ENCODE results near the gene UBE2R2. TPM values are rescaled to one million over a fixed set of nuclear protein-coding genes. Genes with fewer than 3 reads are reported as not detected.
"Not testable (repeated sequence)": the region's sequence is repeated elsewhere in the genome, so short reads cannot be mapped to it uniquely, and the experiment has no call there.

Gene UBE2R2
- total and polyA plus RNA-seq, 10 of the 15 experiments (the other 5 are each of a cell fraction or from before 2014, with no cell fraction given) = 7.2 to 32.8 (median 17.2) TPM

- POLR2A ChIA-PET; CTCF ChIA-PET; RAD21 ChIA-PET (ENCODE audit: unreplicated experiment): not testable (repeated sequence)
Measured at GRCh38 chr9:33773135-33773534, 43.8 kb upstream of the UBE2R2 start.

GRCh38 chr9:33774074-33774659, 42.8 kb upstream of the UBE2R2 start:
- H3K79me2 ChIP-seq (ENCODE audit: control insufficient read depth, insufficient read depth, low read length); CTCF ChIA-PET; H3K4me2 ChIP-seq (ENCODE audit: control insufficient read depth, insufficient read depth); H3K27me3 ChIP-seq (replicated peaks in 1 of 2; ENCODE audit: control insufficient read depth in 2 of 2, insufficient read depth in 2 of 2, low read length in 1 of 2); H4K20me1 ChIP-seq (ENCODE audit: control insufficient read depth, insufficient read depth); SMC1A ChIA-PET (ENCODE audit: uncharacterized antibody, unreplicated experiment); in situ Hi-C loops (cut with MboI); BruUV-seq (replicated peaks); H3K27ac ChIP-seq (ENCODE audit: control insufficient read depth, insufficient read depth); POLR2A ChIA-PET; H3K4me3 ChIP-seq; DNase-seq (ENCODE audit: low read depth, low spot score); ATAC-seq; H3K36me3 ChIP-seq (ENCODE audit: control insufficient read depth in 2 of 2, insufficient read depth in 2 of 2, low read length in 1 of 2); intact Hi-C loops (cut with micrococcal nuclease; ENCODE audit: unreplicated experiment); FAIRE-seq; H3K9me3 ChIP-seq (replicated peaks; ENCODE audit: control insufficient read depth, insufficient read depth, low read length); H3K4me1 ChIP-seq (ENCODE audit: control insufficient read depth, insufficient read depth, low read length); H2AFZ ChIP-seq (ENCODE audit: control insufficient read depth, low read depth, low read length); H3K9ac ChIP-seq (ENCODE audit: control insufficient read depth, insufficient read depth, low read length): not testable (repeated sequence)
- 5% methylated on average over 5 of the region's 5 CpGs for WGBS (ENCODE audit: insufficient coverage, insufficient replicate concordance, low lambda C conversion rate, missing lambda C conversion rate)
- RAD21 ChIA-PET (ENCODE audit: unreplicated experiment) = interaction anchor here (0.6 kb wide), 1 partner anchor 345 kb away, joined by 3 read pairs; no protein-coding TSS in a partner anchor

More at GRCh38 chr9:33773135-33773534, 43.8 kb upstream of the UBE2R2 start:
- H3K4me3 ChIP-seq; H3K4me2 ChIP-seq (ENCODE audit: control insufficient read depth, insufficient read depth); intact Hi-C loops (cut with micrococcal nuclease; ENCODE audit: unreplicated experiment); H3K79me2 ChIP-seq (ENCODE audit: control insufficient read depth, insufficient read depth, low read length); H3K9me3 ChIP-seq (replicated peaks; ENCODE audit: control insufficient read depth, insufficient read depth, low read length); ATAC-seq; DNase-seq (ENCODE audit: low read depth, low spot score); H4K20me1 ChIP-seq (ENCODE audit: control insufficient read depth, insufficient read depth); BruUV-seq (replicated peaks); H3K27ac ChIP-seq (ENCODE audit: control insufficient read depth, insufficient read depth); H3K27me3 ChIP-seq (replicated peaks in 1 of 2; ENCODE audit: control insufficient read depth in 2 of 2, insufficient read depth in 2 of 2, low read length in 1 of 2); H3K4me1 ChIP-seq (ENCODE audit: control insufficient read depth, insufficient read depth, low read length); in situ Hi-C loops (cut with MboI); SMC1A ChIA-PET (ENCODE audit: uncharacterized antibody, unreplicated experiment); H2AFZ ChIP-seq (ENCODE audit: control insufficient read depth, low read depth, low read length); H3K9ac ChIP-seq (ENCODE audit: control insufficient read depth, insufficient read depth, low read length); H3K36me3 ChIP-seq (ENCODE audit: control insufficient read depth in 2 of 2, insufficient read depth in 2 of 2, low read length in 1 of 2); FAIRE-seq: not testable (repeated sequence)

Measured in GM12878 (cell line).